GM18870 (cell line): ENCODE measurements around the gene WNT7B.

ENCODE experiments used
- ATAC-seq: cut with Tn5 transposase; IDR thresholded peaks from one replicate; pipeline ENCODE4 v1.9.1; 2021; ENCODE audit warnings: moderate library complexity; ENCODE audit not compliant: unreplicated experiment

WNT7B gene

GRCh38 chr22:45891996-45892621 lies 84.9 kb downstream of the WNT7B start:
- no peak for ATAC-seq

GRCh38 chr22:45891471-45891995 lies 85.4 kb downstream of the WNT7B start:
- ATAC-seq: no peak

GRCh38 chr22:45891021-45891421 lies 85.9 kb downstream of the WNT7B start:
- ATAC-seq: no peak

- no peak for ATAC-seq
Measured at GRCh38 chr22:45890351-45890635, 86.7 kb downstream of the WNT7B start.

- no peak for ATAC-seq
Measured at GRCh38 chr22:45889539-45890350, 87.2 kb downstream of the WNT7B start.

GRCh38 chr22:45889093-45889538 lies 87.8 kb downstream of the WNT7B start:
- ATAC-seq: no peak

- no peak for ATAC-seq
Measured at GRCh38 chr22:45888221-45889092, 88.5 kb downstream of the WNT7B start.

GRCh38 chr22:45887202-45888131 lies 89.5 kb downstream of the WNT7B start:
- no peak for ATAC-seq

- ATAC-seq: no peak
Measured at GRCh38 chr22:45886540-45886939, 90.4 kb downstream of the WNT7B start.

GRCh38 chr22:45885941-45886395 lies 91.0 kb downstream of the WNT7B start:
- ATAC-seq: no peak

GRCh38 chr22:45885171-45885840 lies 91.7 kb downstream of the WNT7B start:
- ATAC-seq: no peak

GRCh38 chr22:45884201-45885062 lies 92.5 kb downstream of the WNT7B start:
- ATAC-seq: no peak

- no peak for ATAC-seq
Measured at GRCh38 chr22:45883811-45884170, 93.2 kb downstream of the WNT7B start.

GRCh38 chr22:45882881-45883810 lies 93.8 kb downstream of the WNT7B start:
- no peak for ATAC-seq

GRCh38 chr22:45881524-45881875 lies 95.5 kb downstream of the WNT7B start:
- no peak for ATAC-seq

- ATAC-seq: no peak
Measured at GRCh38 chr22:45880716-45881523, 96.0 kb downstream of the WNT7B start.

GRCh38 chr22:45880091-45880715 lies 96.8 kb downstream of the WNT7B start:
- ATAC-seq: no peak
